Small intestine (tissue), 7 donors: ENCODE measurements around the gene PTGES2. TPM values are rescaled to one million over a fixed set of nuclear protein-coding genes. Genes with fewer than 3 reads are reported as not detected.

Experiments
- DNase-seq, 2 donors: peaks; one replicate each; pipeline versions ENCODE4 v3.0.0 to v3.0.0-alpha.2; 2013
- FAIRE-seq: peaks from 2 replicates; lab custom pipeline; 2012; peaks lifted over from hg19 to GRCh38; lab: Jason Lieb, UNC
- H3K27ac ChIP-seq, 3 donors: one replicate each; pipeline ENCODE4 v1.5.1; 2013; ENCODE audit warnings: low read length in 2 of 3, mild to moderate bottlenecking in 2 of 3, control low read depth in 1 of 3, inconsistent platforms in 1 of 3, low read depth in 1 of 3, moderate library complexity in 1 of 3
- H3K27me3 ChIP-seq, 3 donors: one replicate each; pipeline ENCODE4 v1.6.1; 2013; ENCODE audit warnings: low read length in 3 of 3, inconsistent platforms in 1 of 3; ENCODE audit not compliant: control insufficient read depth in 3 of 3, insufficient read depth in 3 of 3
- H3K36me3 ChIP-seq, 3 donors: one replicate each; pipeline ENCODE4 v1.6.1; 2013; ENCODE audit warnings: low read length in 3 of 3, inconsistent platforms in 1 of 3, low read depth in 1 of 3, mild to moderate bottlenecking in 1 of 3, moderate library complexity in 1 of 3; ENCODE audit not compliant: control insufficient read depth in 3 of 3, insufficient read depth in 2 of 3
- H3K4me1 ChIP-seq, 3 donors: one replicate each; pipeline ENCODE4 v1.6.1; 2013; ENCODE audit warnings: low read length in 2 of 3, inconsistent platforms in 1 of 3, low read depth in 1 of 3, mild to moderate bottlenecking in 1 of 3, moderate library complexity in 1 of 3; ENCODE audit not compliant: control insufficient read depth in 3 of 3, insufficient read depth in 2 of 3
- H3K4me3 ChIP-seq, 3 donors: one replicate each; pipeline ENCODE4 v1.5.1; 2013; ENCODE audit warnings: low read length in 3 of 3, control low read depth in 1 of 3, inconsistent platforms in 1 of 3, low read depth in 1 of 3, mild to moderate bottlenecking in 1 of 3, moderate library complexity in 1 of 3
- H3K9me3 ChIP-seq, 2 donors: one replicate each; pipeline ENCODE4 v1.6.1; 2013; ENCODE audit warnings: low read depth in 1 of 2, low read length in 1 of 2; ENCODE audit not compliant: control insufficient read depth in 2 of 2, insufficient read depth in 1 of 2
- WGBS, 3 donors: extraction: QIAGEN DNeasy Blood & Tissue Kit; methylation state at CpG; one replicate each; pipeline ENCODE4 v1.1.7; 2013; 5-methylcytosine and 5-hydroxymethylcytosine counted together
- polyA plus RNA-seq, 4 donors: library from polyadenylated mRNA; stranded (reverse) in 3 of 4; unstranded in 1 of 4; fragments of 200-250 nt in 3 of 4; fragments of 120-200 nt in 1 of 4; gene quantifications; one replicate each; pipeline versions ENCODE4 v1.2.1 to v1.2.3, GENCODE V29; 2013
- donor health status: healthy with polysubstance abuse.
- donor health status: control.
- donor health status: control.
- donor health status: Bipolar disorder and iron deficiency.
- donor health status: healthy.

PTGES2 gene
- polyA plus RNA-seq, 4 donors, result 47.7 to 99.7 (median 76.0) TPM

DNA sequence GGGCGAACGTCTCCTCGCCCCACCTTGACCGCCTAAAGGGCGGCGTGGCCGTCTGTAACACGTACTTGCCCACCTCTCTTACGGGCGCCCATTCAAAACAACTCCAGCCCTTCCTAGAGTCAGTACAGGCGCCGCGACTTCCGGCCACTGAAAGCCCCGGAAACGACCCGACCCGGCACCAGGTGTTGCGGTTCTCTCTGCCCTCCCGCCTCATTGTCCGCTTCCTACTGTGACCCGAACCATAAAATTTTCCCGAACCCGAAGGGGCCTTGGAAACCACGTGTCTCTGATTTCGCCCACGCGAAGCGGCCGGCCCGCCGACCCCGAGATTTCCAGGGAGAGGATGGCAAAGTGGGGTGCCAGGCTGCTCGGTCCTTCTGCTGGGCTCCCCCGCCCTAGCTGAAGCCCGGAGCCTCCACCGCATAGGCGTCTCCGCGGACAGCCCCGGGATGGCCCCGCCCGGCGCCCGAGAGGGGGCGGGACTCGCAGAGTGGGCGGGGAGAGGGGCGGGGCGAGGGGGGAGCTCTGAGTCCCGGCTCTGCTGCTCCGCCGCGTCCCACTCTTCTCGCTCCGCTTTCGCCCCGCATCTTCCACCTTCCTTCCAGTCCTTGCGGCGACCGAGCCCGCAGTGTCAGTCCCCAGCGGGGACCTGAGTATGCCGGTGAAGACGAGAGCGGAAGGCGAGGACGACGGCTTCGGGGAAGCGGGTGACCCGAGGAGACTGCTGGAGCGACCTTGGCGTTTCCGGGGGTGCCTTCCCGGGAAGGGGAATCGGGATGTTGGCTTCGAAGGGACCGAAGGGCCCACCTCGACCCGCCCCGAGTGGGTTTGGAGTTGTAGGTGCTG is 684 bp upstream of the PTGES2 start:
- whole genome bisulfite sequencing, 3 donors, result 0% methylated on average over 69 to 82 of the region's 82 CpGs

DNA sequence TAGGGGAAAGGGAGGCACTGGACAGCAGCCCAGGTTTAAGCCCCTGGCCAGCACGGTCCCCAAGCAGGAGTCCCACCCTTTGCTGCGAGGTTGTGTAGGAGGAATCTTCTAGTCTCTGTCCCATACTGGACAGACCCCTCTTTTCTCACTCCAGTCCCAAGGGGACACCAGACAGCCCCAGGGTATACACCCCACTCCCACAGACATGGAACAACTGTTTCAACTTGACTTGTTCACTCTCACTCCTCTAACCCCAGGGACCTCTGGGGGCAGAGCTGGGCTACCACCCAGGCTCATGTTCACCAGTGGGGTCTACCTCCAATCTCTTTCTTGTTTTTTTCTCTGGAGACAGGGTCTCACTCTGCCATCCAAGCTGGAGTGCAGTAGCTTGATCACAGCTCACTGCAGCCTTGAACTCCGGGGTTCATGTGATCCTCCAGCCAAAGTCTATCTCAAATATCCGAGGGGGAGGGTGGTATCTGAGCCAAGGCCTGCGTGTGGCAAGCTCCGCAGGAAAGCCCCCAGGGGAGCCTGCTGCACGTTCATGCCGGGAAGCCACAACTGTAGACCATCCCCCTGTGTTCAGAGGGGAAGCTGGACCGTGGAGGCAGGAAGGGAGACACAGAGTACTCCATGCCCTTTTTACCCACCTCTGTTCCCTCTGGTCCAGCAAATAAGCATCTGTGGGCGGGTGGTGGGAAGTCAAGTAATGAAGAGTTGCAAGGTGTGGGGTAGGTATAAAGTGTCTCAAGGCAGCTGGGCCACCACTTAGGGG is 1.8 kb downstream of the PTGES2 start:
- peaks cover 0 to 17% (median 7%) of the 10 kb centered on the region in 3 donors for H3K4me1 ChIP-seq
- H3K27ac ChIP-seq, result peak overlapping the region in 1 of 3 donors; percentile 17
- no peaks in the 10 kb centered on the region for H3K27me3 ChIP-seq
- DNase-seq (no peak), FAIRE-seq (no peak)
- peaks cover 7 to 54% (median 9%) of the 10 kb centered on the region in 3 donors for H3K36me3 ChIP-seq
- WGBS, 3 donors, result 36 to 42% (median 40%) methylated on average over 10 of the region's 10 CpGs
- peak overlapping the region in 1 of 3 donors; percentile 20 for H3K4me3 ChIP-seq
- H3K9me3 ChIP-seq, result peaks cover 0 to 7% of the 10 kb centered on the region in 2 donors

More for the DNA sequence above, 684 bp upstream of the PTGES2 start:
- FAIRE-seq, result no peak
- Histone ChIP-seq H3K36me3 (peaks cover 0 to 30% (median 0%) of the 10 kb centered on the region in 3 donors), H3K9me3 (peaks cover 0 to 7% of the 10 kb centered on the region in 2 donors), H3K4me1 (peaks cover 0 to 37% (median 7%) of the 10 kb centered on the region in 3 donors), H3K27me3 (no peaks in the 10 kb centered on the region), H3K27ac (peak overlapping the region; percentile 90 to 96 (median 94)), H3K4me3 (peak overlapping the region; percentile 85 to 100 (median 92))
- DNase-seq, result peak; percentile 91 to 97

DNA sequence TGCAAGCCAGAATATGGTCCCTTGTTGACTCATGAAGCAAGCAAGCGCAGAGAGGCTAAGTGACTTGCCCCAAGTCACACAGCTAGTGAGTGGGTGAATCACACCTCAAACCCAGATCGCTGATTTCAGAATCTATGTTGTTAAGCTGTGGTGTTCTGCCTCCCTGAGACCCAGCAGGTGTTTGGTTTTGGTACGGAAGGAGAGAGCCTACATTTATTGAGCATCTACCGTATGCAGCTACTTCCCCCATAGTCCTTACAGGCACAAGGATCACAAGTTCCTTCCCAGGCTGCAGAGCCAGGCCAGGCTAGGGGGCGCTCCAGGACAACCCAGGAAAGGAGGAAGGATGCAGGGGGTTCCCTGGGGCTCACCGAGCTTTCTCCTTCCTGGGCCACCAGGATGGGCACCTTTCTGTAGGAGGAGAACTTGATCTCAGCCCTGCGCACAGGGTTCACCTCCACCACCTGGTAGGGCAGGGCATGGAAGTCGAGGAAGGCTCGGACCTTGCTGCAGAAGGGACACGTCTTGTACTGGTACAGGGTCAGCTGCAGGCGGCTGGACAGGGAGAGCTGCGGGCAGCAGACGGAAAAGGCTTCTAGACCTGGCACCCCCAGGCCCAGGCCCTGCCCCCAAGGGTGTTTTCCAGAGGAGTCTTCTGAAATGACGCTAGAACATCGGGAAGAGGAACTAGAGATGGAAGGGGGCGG is 2.5 kb downstream of the PTGES2 start:
- H3K36me3 ChIP-seq, result peaks cover 7 to 61% (median 9%) of the 10 kb centered on the region in 3 donors
- H3K9me3 ChIP-seq, result peaks cover 0 to 7% of the 10 kb centered on the region in 2 donors
- peaks cover 0 to 17% (median 7%) of the 10 kb centered on the region in 3 donors for H3K4me1 ChIP-seq
- no peak overlapping the region for H3K4me3 ChIP-seq
- H3K27me3 ChIP-seq, result no peaks in the 10 kb centered on the region
- no peak for FAIRE-seq
- WGBS, 3 donors, result 61 to 62% (median 62%) methylated on average over 16 of the region's 16 CpGs
- peak; percentile 68 to 78 for DNase-seq
- H3K27ac ChIP-seq, result no peak overlapping the region

DNA sequence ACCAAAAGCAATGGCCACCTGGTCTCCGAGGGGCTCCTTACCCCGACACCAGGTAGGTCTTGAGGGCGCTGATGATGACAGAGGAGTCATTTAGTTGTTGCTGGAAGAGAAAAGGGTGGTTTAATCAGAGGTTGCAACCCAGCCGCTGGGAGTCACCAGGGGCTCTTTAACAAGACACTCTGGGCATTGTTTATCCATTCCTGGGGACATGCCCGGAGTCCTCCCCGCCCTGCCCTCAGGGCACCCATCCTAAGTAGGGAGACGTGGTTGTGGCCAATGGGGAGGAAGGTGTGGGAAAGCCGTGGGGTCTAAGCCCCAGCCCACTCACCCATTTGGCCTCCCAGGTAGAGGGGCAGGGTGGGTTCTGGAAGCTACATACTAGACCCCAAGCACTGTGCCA is 3.1 kb downstream of the PTGES2 start:
- DNase-seq (no peak), FAIRE-seq (no peak)
- Histone ChIP-seq H3K4me3 (no peak overlapping the region), H3K9me3 (peaks cover 0 to 6% of the 10 kb centered on the region in 2 donors), H3K27me3 (no peaks in the 10 kb centered on the region), H3K4me1 (peaks cover 0 to 17% (median 7%) of the 10 kb centered on the region in 3 donors), H3K36me3 (peaks cover 7 to 67% (median 9%) of the 10 kb centered on the region in 3 donors), H3K27ac (no peak overlapping the region)
- WGBS, 3 donors, result 85 to 92% (median 86%) methylated on average over 5 to 8 of the region's 8 CpGs

DNA sequence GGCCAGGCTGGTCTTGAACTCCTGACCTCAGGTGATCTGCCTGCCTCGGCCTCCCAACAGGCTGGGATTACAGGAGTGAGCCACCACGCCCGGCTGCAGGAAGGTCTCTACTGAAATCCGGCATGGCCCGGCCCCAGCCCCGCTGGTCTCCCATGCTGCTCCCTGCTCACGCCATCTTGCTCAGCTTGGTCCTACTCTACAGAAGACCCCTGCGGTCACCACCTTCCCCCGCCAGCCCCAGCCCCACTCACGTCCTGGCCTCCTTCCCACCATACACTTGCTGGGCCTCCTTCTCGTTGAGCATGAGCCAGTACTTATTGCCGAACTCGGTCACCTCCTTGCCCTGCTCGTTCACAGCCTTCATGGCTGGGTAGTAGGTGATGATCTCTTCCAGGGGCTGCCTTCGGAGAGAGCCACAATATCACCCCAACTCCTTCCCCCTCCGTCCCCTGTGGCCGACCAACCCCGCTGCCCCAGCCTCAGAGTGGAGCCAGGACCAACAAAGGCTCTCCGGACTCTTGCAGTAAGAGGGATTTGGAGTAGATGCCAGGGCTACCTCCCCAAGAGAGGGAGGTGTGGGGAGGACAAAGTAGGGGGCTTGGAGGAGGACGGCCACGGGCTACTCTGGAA is 4.0 kb downstream of the PTGES2 start:
- DNase-seq (no peak), FAIRE-seq (no peak)
- 88 to 92% (median 90%) methylated on average over 21 of the region's 21 CpGs for WGBS, 3 donors
- H3K36me3 ChIP-seq, result peaks cover 7 to 73% (median 9%) of the 10 kb centered on the region in 3 donors
- peaks cover 0 to 14% (median 4%) of the 10 kb centered on the region in 3 donors for H3K4me1 ChIP-seq
- H3K27ac ChIP-seq, result no peak overlapping the region
- H3K9me3 ChIP-seq, result no peaks in the 10 kb centered on the region
- no peaks in the 10 kb centered on the region for H3K27me3 ChIP-seq
- no peak overlapping the region for H3K4me3 ChIP-seq

DNA sequence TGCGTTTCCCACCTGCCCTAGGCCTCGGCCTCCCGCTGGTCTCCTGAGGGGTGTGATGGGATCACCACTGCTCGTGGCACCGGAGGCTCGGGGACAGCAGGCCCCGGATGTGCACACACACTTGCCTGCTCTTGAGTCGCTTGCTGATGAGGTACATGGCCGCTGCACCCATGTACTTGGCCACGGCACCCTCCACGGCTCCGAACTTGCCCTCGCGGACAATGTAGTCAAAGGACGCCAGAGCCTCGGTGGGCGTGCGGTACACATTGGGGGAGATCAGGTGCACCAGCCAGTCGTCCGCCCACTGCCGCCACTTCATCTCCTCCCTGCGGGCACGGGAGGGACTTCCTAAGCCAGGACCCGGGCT is 4.7 kb downstream of the PTGES2 start:
- peaks cover 0 to 18% (median 4%) of the 10 kb centered on the region in 3 donors for H3K4me1 ChIP-seq
- WGBS, 3 donors, result 93 to 96% (median 94%) methylated on average over 21 to 24 of the region's 24 CpGs
- peaks cover 7 to 73% (median 9%) of the 10 kb centered on the region in 3 donors for H3K36me3 ChIP-seq
- H3K4me3 ChIP-seq, result no peak overlapping the region
- no peak overlapping the region for H3K27ac ChIP-seq
- H3K9me3 ChIP-seq, result no peaks in the 10 kb centered on the region
- H3K27me3 ChIP-seq, result no peaks in the 10 kb centered on the region
- no peak for FAIRE-seq
- DNase-seq, result no peak

DNA sequence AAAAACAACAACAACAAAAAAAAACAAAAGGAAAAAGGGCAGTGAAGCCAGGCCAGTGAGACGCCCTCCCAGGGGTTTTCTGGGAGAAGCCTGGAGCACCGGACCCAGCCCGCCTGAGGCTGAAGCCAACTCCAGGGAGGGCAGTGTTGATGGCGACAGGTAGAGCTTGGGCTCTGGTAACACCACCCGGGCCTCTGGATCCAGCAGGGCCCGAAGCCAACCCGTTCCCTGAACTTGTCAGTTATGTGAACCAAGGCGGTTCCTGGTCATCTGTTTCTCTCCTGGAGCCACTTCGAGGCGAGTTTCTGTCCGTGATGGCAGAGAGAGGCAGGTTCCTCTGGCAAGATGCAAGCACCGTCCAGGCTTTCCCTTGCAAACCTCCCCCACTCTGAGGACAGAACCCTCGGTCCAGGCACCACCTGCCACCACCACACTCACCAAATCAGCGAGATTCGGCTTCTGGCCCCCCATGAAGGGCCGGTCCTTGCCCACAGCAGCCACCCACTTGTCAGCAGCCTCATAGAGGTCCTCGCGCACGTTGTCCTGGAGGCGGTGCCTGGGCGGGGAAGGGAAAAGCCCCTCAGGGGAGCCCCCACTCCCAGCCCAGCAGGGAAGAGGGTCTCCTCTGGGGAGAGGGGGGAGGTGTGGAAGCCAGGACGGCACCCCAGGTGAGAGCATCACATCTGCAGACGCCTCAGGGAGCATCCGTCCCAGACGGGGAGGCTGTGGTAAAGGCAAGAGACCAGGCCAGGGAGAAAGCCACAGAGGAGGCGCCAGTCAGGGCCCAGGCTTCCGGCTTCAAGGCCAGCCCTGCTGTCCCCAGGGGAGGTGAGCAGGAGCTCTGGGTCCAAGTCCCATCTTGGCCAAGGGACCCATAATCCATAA is 5.4 kb downstream of the PTGES2 start:
- Histone ChIP-seq H3K4me1 (peaks cover 0 to 22% (median 4%) of the 10 kb centered on the region in 3 donors), H3K36me3 (peaks cover 7 to 76% (median 9%) of the 10 kb centered on the region in 3 donors), H3K27me3 (no peaks in the 10 kb centered on the region), H3K9me3 (no peaks in the 10 kb centered on the region), H3K4me3 (no peak overlapping the region), H3K27ac (no peak overlapping the region)
- FAIRE-seq (no peak), DNase-seq (no peak)
- WGBS, 3 donors, result 85 to 90% (median 89%) methylated on average over 26 to 27 of the region's 27 CpGs
